Type B pancreatic cell (in vitro differentiated cells): Measurements from ENCODE around the gene DNAJB13. TPM values are rescaled to one million over a fixed set of nuclear protein-coding genes. Genes with fewer than 3 reads are reported as not detected.
A peak's percentile ranks its signal among the peaks of the same experiment; 100 is the strongest.

Source experiments
- DNase-seq: peaks from one replicate; pipeline ENCODE4 v3.0.0; 2021; ENCODE audit warnings: mixed read lengths; ENCODE audit not compliant: unreplicated experiment; ENCODE audit errors: extremely low spot score
- H3K27ac Mint-ChIP-seq: 2 replicates; pipeline ENCODE4 v1.8.0; 2021; ENCODE audit warnings: mild to moderate bottlenecking, mixed read lengths
- H3K27me3 Mint-ChIP-seq: 2 replicates; pipeline ENCODE4 v1.8.0; 2021; ENCODE audit warnings: mixed read lengths
- H3K36me3 Mint-ChIP-seq: 2 replicates; pipeline ENCODE4 v1.8.0; 2021; ENCODE audit warnings: mixed read lengths
- H3K4me1 Mint-ChIP-seq: one replicate; pipeline ENCODE4 v1.8.0; 2021; ENCODE audit warnings: mixed read lengths; ENCODE audit not compliant: unreplicated experiment
- H3K4me3 Mint-ChIP-seq: 2 replicates; pipeline ENCODE4 v1.8.0; 2021; ENCODE audit warnings: mild to moderate bottlenecking, mixed read lengths
- H3K9me3 Mint-ChIP-seq: 2 replicates; pipeline ENCODE4 v1.8.0; 2021; ENCODE audit warnings: mixed read lengths
- total RNA-seq: library from RNA; stranded (reverse); gene quantifications from 2 replicates; pipeline ENCODE4 v1.2.1, GENCODE V29; 2021; ENCODE audit warnings: low replicate concordance
- TF ChIP-seq, protein P1 (sequence below): fragments of 200-600 bp; sonication (generic); conservative IDR thresholded peaks from 2 replicates; pipeline ENCODE4 v1.5.0; 2021; ENCODE audit warnings: antibody characterized with exemption, mild to moderate bottlenecking

Gene DNAJB13
- total RNA-seq, 1 donor from 2014 or later, result 2.8 TPM

DNA sequence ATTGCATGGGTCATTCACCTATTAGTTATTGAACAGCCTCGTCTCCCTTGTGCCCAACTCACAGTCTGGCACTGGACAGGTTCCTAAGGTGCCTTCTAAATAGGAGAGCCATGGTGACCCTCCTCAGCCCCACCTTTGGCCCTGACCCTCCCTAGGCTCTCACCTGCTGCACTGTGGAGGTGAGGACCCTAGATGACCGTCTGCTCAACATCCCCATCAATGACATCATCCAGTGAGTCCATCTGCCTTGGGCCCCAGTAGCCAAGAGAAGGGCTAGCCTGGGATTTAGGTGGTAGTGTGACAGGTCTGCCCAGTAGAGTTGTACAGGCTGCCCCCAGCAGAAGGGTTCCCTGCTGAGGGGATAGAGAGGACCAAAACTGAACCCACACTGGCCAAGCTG, 18.3 kb downstream of the DNAJB13 start:
- TF ChIP-seq, protein P1, sequence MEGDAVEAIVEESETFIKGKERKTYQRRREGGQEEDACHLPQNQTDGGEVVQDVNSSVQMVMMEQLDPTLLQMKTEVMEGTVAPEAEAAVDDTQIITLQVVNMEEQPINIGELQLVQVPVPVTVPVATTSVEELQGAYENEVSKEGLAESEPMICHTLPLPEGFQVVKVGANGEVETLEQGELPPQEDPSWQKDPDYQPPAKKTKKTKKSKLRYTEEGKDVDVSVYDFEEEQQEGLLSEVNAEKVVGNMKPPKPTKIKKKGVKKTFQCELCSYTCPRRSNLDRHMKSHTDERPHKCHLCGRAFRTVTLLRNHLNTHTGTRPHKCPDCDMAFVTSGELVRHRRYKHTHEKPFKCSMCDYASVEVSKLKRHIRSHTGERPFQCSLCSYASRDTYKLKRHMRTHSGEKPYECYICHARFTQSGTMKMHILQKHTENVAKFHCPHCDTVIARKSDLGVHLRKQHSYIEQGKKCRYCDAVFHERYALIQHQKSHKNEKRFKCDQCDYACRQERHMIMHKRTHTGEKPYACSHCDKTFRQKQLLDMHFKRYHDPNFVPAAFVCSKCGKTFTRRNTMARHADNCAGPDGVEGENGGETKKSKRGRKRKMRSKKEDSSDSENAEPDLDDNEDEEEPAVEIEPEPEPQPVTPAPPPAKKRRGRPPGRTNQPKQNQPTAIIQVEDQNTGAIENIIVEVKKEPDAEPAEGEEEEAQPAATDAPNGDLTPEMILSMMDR, result no peak
- Mint-ChIP-seq H3K4me1 (no peaks in the 10 kb centered on the region), H3K27ac (no peak overlapping the region), H3K4me3 (no peak overlapping the region), H3K9me3 (no peaks in the 10 kb centered on the region), H3K36me3 (no peaks in the 10 kb centered on the region), H3K27me3 (no peaks in the 10 kb centered on the region)
- DNase-seq, result no peak

DNA sequence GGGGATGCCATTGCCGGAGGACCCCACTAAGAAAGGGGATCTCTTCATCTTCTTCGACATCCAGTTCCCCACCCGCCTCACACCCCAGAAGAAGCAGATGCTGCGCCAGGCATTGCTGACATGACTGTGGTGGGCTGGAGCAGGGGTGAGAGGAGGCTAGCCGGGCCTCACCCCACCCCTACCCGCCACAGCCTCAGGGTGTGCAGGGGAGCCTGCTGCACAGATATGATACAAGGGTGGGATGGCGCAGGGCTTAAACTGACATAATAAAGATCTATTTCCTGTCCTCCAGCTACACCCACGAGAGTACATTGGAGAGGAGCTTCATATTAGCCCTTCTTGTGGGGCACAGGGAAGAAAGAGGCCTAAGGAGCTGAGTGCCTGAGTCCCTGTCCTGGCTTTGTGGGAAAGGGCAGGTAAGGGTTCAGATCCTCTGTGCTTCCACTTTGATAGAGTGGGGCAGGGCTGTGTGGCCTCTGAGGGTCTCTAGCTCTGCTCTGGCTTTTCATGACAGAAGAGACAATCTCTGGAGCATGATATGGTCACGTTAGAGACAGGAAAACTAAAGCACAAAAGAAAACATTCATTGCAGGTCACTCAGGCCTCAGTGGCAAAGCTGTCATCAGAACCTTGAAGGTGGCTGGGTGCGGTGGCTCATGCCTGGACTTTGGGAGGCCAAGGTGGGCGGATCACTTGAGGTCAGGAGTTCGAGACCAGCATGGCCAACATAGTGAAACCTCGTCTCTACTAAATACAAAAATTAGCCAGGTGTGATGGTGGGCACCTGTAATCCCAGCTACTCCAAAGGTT, 19.4 kb downstream of the DNAJB13 start:
- Mint-ChIP-seq H3K27ac (peak overlapping the region; percentile 73), H3K4me3 (no peak overlapping the region), H3K27me3 (no peaks in the 10 kb centered on the region), H3K4me1 (peaks cover 6% of the 10 kb centered on the region), H3K36me3 (peaks cover under 1% of the 10 kb centered on the region), H3K9me3 (no peaks in the 10 kb centered on the region)
- TF ChIP-seq, protein P1, result no peak
- DNase-seq, result no peak

DNA sequence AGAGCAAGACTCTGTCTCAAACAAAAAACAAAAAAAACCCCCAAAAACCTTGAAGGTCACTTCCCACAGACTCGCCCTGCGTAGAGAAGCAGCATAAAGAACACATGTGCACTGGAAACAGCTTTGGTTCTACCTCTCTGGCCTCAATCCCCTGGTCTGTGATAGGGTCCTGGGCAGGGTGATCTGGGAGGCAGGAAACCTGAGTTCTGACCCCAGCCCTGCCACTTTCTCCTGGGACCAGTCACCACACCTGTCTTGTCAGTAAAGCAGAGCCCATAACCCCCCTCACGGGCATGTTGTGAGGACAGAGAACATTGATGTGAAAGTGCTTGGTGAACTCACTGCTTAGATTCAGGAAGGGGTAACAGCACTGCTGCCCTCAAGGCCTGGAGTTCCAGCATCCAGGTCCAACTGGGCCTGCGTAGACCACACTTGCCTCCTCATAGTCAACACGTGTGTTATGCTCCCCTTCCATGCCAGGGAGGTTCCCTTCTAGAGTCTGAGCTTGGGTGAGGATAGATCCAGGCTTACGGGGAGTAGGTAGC, 20.4 kb downstream of the DNAJB13 start:
- H3K36me3 Mint-ChIP-seq, result peaks cover 4% of the 10 kb centered on the region
- H3K27ac Mint-ChIP-seq, result peak overlapping the region; percentile 13
- H3K9me3 Mint-ChIP-seq, result no peaks in the 10 kb centered on the region
- TF ChIP-seq, protein P1, result no peak
- DNase-seq, result no peak
- no peaks in the 10 kb centered on the region for H3K27me3 Mint-ChIP-seq
- H3K4me1 Mint-ChIP-seq, result peaks cover 9% of the 10 kb centered on the region
- no peak overlapping the region for H3K4me3 Mint-ChIP-seq

- Mint-ChIP-seq H3K36me3 (peaks cover 4% of the 10 kb centered on the region), H3K27me3 (no peaks in the 10 kb centered on the region), H3K4me3 (no peak overlapping the region), H3K4me1 (peaks cover 9% of the 10 kb centered on the region), H3K9me3 (no peaks in the 10 kb centered on the region), H3K27ac (peak overlapping the region; percentile 50)
- TF ChIP-seq, protein P1, result no peak
- no peak for DNase-seq
Measured at GRCh38 chr11:73972187-73972586, 21.4 kb downstream of the DNAJB13 start.

GRCh38 chr11:73972620-73973449, 22.0 kb downstream of the DNAJB13 start:
- Mint-ChIP-seq H3K9me3 (no peaks in the 10 kb centered on the region), H3K27ac (peak overlapping the region; percentile 50)

More at GRCh38 chr11:73972620-73973449, 22.0 kb downstream of the DNAJB13 start:
- peaks cover 9% of the 10 kb centered on the region for H3K4me1 Mint-ChIP-seq
- no peaks in the 10 kb centered on the region for H3K27me3 Mint-ChIP-seq
- no peak for DNase-seq
- TF ChIP-seq, protein P1, result no peak
- H3K36me3 Mint-ChIP-seq, result peaks cover 4% of the 10 kb centered on the region
- H3K4me3 Mint-ChIP-seq, result no peak overlapping the region
